ENCODE measurements around the gene CRTC1.

The CRTC1 gene

GRCh38 chr19:18762125-18763023, 78.9 kb downstream of the CRTC1 start:
- FAIRE-seq (peak; percentile 74), DNase-seq (ENCODE audit: insufficient read length, low spot score) (no peak)

GRCh38 chr19:18763674-18764590, 80.5 kb downstream of the CRTC1 start:
- FAIRE-seq: peak; percentile 99

GRCh38 chr19:18764591-18765051, 81.1 kb downstream of the CRTC1 start:
- FAIRE-seq: no peak
- peak; percentile 69 for DNase-seq (ENCODE audit: insufficient read length, low spot score)

More at GRCh38 chr19:18763674-18764590, 80.5 kb downstream of the CRTC1 start:
- DNase-seq (ENCODE audit: insufficient read length, low spot score): peak; percentile 91

- no peak for DNase-seq (ENCODE audit: insufficient read length, low spot score)
- FAIRE-seq: peak; percentile 60
Observed at GRCh38 chr19:18765224-18765623, 81.7 kb downstream of the CRTC1 start.

- DNase-seq (ENCODE audit: insufficient read length, low spot score) (no peak), FAIRE-seq (no peak)
Observed at GRCh38 chr19:18768046-18768771, 84.7 kb downstream of the CRTC1 start.

GRCh38 chr19:18768997-18769891, 85.8 kb downstream of the CRTC1 start:
- no peak for FAIRE-seq
- no peak for DNase-seq (ENCODE audit: insufficient read length, low spot score)

GRCh38 chr19:18769989-18770528, 86.6 kb downstream of the CRTC1 start:
- FAIRE-seq: no peak
- no peak for DNase-seq (ENCODE audit: insufficient read length, low spot score)

GRCh38 chr19:18770663-18771327, 87.3 kb downstream of the CRTC1 start:
- FAIRE-seq (peak; percentile 96), DNase-seq (ENCODE audit: insufficient read length, low spot score) (no peak)

GRCh38 chr19:18771328-18772242, 88.1 kb downstream of the CRTC1 start:
- DNase-seq (ENCODE audit: insufficient read length, low spot score) (no peak), FAIRE-seq (peak; percentile 62)

GRCh38 chr19:18772620-18773587, 89.4 kb downstream of the CRTC1 start:
- DNase-seq (ENCODE audit: insufficient read length, low spot score) (no peak), FAIRE-seq (no peak)

- FAIRE-seq: no peak
Observed at GRCh38 chr19:18773682-18774081, 90.2 kb downstream of the CRTC1 start.

GRCh38 chr19:18774107-18774506, 90.6 kb downstream of the CRTC1 start:
- DNase-seq (ENCODE audit: insufficient read length, low spot score) (no peak), FAIRE-seq (no peak)

More at GRCh38 chr19:18773682-18774081, 90.2 kb downstream of the CRTC1 start:
- no peak for DNase-seq (ENCODE audit: insufficient read length, low spot score)

GRCh38 chr19:18774782-18775444, 91.4 kb downstream of the CRTC1 start:
- FAIRE-seq: no peak
- DNase-seq (ENCODE audit: insufficient read length, low spot score): no peak

- DNase-seq (ENCODE audit: insufficient read length, low spot score): peak; percentile 75
- FAIRE-seq: peak; percentile 89
Observed at GRCh38 chr19:18775586-18776287, 92.3 kb downstream of the CRTC1 start.

- DNase-seq (ENCODE audit: insufficient read length, low spot score) (peak; percentile 76), FAIRE-seq (no peak)
Observed at GRCh38 chr19:18776288-18776594, 92.8 kb downstream of the CRTC1 start.

Measured in HTR-8/SVneo (cell line).